ENCODE measurements around the gene UPK3A. TPM values are rescaled to one million over a fixed set of nuclear protein-coding genes. Genes with fewer than 3 reads are reported as not detected.

Gene UPK3A
- total RNA-seq, 4 donors from 2014 or later: not detected

DNA sequence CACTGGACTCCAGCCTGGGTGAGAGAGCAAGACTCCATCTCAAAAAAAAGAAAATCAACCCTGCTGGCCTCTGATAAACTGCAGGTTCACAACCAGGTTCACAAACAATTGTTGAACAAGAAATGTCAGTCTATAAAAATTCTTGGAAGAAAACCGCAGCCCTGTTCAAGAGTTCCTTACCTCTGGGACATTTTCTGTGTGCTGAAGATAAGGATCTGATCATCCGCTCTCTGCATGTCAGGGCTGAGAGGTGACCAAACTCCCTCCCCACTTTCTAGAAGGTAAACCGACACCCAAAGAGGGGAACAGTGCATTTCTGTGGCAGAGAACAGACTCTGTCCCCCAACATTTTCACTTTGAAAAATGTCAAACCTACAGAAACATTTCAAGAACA lies 4.2 kb upstream of the UPK3A start:
- TF ChIP-seq POLR2A (IDR thresholded peaks at IDR 0.05; ENCODE audit: low read depth) (no peak), EP300 (IDR thresholded peaks at IDR 0.05) (no peak), POLR2AphosphoS5 (IDR thresholded peaks at IDR 0.05) (no peak), CTCF (IDR thresholded peaks at IDR 0.05) (no peak)
- WGBS: 97% methylated on average over 3 of the region's 3 CpGs

GRCh38 chr22:45281010-45281409 lies 3.7 kb upstream of the UPK3A start:
- H3K27ac ChIP-seq (replicated peaks in 1 of 4): no peak overlapping the region
- no peaks in the 10 kb centered on the region for H3K9me3 ChIP-seq
- DNase-seq (ENCODE audit: extremely low spot score): no peak
- no peaks in the 10 kb centered on the region for H3K36me3 ChIP-seq
- TF ChIP-seq POLR2AphosphoS5 (IDR thresholded peaks at IDR 0.05): no peak
- TF ChIP-seq EP300 (IDR thresholded peaks at IDR 0.05): no peak
- no peak for TF ChIP-seq CTCF (IDR thresholded peaks at IDR 0.05)
- intact Hi-C loops (cut with DNase I): no loop called here
- 88% methylated on average over 3 of the region's 3 CpGs for WGBS
- no peak overlapping the region for H3K4me3 ChIP-seq
- peaks cover 17 to 43% (median 31%) of the 10 kb centered on the region in 4 donors for H3K4me1 ChIP-seq
- H3K27me3 ChIP-seq: peaks cover 0 to 20% (median 3%) of the 10 kb centered on the region in 4 donors

More for the DNA sequence above, 4.2 kb upstream of the UPK3A start:
- Histone ChIP-seq H3K27ac (replicated peaks in 1 of 4) (peak overlapping the region in 3 of 4 donors; percentile 51 to 58 (median 51)), H3K9me3 (no peaks in the 10 kb centered on the region), H3K36me3 (no peaks in the 10 kb centered on the region), H3K27me3 (peaks cover 0 to 20% (median 3%) of the 10 kb centered on the region in 4 donors), H3K4me3 (no peak overlapping the region), H3K4me1 (peaks cover 17 to 43% (median 31%) of the 10 kb centered on the region in 4 donors)
- intact Hi-C loops (cut with DNase I): no loop called here
- no peak for DNase-seq (ENCODE audit: extremely low spot score)

- Histone ChIP-seq H3K4me1 (peaks cover 8 to 24% (median 16%) of the 10 kb centered on the region in 4 donors), H3K36me3 (no peaks in the 10 kb centered on the region), H3K4me3 (peak overlapping the region; percentile 39 to 51 (median 44)), H3K27ac (replicated peaks in 1 of 4) (no peak overlapping the region), H3K9me3 (no peaks in the 10 kb centered on the region), H3K27me3 (peaks cover 0 to 38% (median 5%) of the 10 kb centered on the region in 4 donors)
- no peak for DNase-seq (ENCODE audit: extremely low spot score)
- 65% methylated on average over 15 of the region's 16 CpGs for whole genome bisulfite sequencing
- TF ChIP-seq POLR2AphosphoS5 (IDR thresholded peaks at IDR 0.05): no peak
- no peak for TF ChIP-seq EP300 (IDR thresholded peaks at IDR 0.05)
- no peak for TF ChIP-seq POLR2A (IDR thresholded peaks at IDR 0.05; ENCODE audit: low read depth)
- no peak for TF ChIP-seq CTCF (IDR thresholded peaks at IDR 0.05)
- intact Hi-C loops (cut with DNase I): no loop called here
These were observed 712 bp downstream of the UPK3A start for GRCh38 chr22:45285263-45286058.

DNA sequence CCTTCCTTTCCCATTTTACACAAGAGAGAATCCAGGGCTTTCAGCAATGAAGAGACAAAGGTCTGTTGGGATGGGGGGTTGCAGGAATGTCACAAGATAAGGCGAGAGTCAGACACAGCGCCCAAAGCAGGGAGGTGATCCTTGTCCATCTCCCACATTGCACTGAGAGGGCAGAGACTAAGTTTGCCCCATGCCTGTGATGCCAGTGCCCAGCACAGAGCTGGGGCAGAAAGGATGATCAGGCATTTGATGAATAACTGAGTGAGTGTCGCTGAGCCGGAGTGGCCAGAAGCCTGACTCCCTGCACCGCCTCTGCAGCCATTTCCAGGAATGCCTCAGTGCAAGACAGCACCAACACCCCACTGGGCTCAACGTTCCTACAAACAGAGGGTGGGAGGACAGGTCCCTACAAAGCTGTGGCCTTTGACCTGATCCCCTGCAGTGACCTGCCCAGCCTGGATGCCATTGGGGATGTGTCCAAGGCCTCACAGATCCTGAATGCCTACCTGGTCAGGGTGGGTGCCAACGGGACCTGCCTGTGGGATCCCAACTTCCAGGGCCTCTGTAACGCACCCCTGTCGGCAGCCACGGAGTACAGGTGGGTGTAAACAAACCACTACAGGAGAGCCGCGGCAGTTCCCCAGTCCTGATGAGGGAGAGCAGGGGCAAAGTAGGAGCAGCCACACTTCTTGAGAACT lies 2.3 kb downstream of the UPK3A start:
- Histone ChIP-seq H3K4me3 (no peak overlapping the region), H3K36me3 (no peaks in the 10 kb centered on the region), H3K4me1 (peaks cover 8 to 19% (median 15%) of the 10 kb centered on the region in 4 donors), H3K27me3 (peaks cover 0 to 41% (median 5%) of the 10 kb centered on the region in 4 donors), H3K27ac (replicated peaks in 1 of 4) (no peak overlapping the region), H3K9me3 (no peaks in the 10 kb centered on the region)
- no peak for DNase-seq (ENCODE audit: extremely low spot score)
- TF ChIP-seq POLR2AphosphoS5 (IDR thresholded peaks at IDR 0.05) (no peak), POLR2A (IDR thresholded peaks at IDR 0.05; ENCODE audit: low read depth) (no peak), EP300 (IDR thresholded peaks at IDR 0.05) (no peak), CTCF (IDR thresholded peaks at IDR 0.05) (no peak)
- 68% methylated on average over 11 of the region's 12 CpGs for WGBS
- intact Hi-C loops (cut with DNase I): no loop called here
